Tongue (tissue), 2 donors: ENCODE results near the gene IZUMO2. TPM values are rescaled to one million over a fixed set of nuclear protein-coding genes. Genes with fewer than 3 reads are reported as not detected.
"Not testable (repeated sequence)": the region's sequence is repeated elsewhere in the genome, so short reads cannot be mapped to it uniquely, and the experiment has no call there.

Experiments
- DNase-seq: peaks from one replicate; pipeline ENCODE4 v3.0.0-alpha.2; 2015
- total RNA-seq: library from RNA; depleted of rRNA; stranded (reverse); fragments of >200 nt; gene quantifications from one replicate; pipeline ENCODE4 v1.2.3, GENCODE V29; 2014

The IZUMO2 gene
- total RNA-seq, 1 donor from 2014 or later, result not detected

GRCh38 chr19:50135856-50136602 is 27.1 kb downstream of the IZUMO2 start:
- DNase-seq, result not testable (repeated sequence)

DNA sequence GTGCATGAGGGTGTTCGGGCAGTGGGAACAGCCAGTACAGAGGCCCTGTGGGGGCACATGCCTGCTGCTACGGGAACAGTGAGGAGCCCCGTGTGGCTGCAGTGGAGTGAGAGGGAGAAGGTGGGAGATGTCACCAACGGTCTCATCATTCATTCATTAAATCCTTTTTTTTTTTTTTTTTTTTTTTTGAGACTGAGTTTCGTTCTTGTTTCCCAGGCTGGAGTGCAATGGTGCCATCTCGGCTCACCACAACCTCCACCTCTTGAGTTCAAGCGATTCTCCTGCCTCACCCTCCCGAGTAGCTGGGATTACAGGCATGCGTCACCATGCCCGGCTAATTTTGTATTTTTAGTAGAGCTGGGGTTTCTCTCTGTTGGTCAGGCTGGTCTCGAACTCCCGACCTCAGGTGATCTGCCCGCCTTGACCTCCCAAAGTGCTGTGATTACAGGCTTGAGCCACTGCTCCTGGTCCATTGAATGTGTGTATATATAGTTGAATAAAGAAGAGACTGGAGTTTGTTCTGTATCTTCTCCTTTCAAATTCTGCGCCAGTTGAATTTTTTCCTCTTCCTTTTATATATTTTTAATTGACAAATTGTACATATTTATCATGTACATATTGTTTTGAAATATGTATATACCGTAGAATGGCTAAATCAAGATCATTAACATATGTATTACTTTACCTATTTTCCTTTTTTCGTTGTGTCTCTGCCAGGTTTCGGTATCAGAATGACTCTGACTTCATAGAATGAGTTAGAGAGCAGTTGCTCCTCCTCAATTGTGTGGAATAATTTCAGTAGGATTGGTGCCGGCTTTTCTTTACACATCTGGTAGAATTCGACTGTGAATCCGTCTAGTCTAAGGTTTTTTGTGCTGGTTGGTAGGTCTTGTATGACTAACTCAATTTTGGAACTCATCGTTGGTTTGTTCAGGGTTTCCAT is 28.0 kb downstream of the IZUMO2 start:
- DNase-seq, result not testable (repeated sequence)

DNA sequence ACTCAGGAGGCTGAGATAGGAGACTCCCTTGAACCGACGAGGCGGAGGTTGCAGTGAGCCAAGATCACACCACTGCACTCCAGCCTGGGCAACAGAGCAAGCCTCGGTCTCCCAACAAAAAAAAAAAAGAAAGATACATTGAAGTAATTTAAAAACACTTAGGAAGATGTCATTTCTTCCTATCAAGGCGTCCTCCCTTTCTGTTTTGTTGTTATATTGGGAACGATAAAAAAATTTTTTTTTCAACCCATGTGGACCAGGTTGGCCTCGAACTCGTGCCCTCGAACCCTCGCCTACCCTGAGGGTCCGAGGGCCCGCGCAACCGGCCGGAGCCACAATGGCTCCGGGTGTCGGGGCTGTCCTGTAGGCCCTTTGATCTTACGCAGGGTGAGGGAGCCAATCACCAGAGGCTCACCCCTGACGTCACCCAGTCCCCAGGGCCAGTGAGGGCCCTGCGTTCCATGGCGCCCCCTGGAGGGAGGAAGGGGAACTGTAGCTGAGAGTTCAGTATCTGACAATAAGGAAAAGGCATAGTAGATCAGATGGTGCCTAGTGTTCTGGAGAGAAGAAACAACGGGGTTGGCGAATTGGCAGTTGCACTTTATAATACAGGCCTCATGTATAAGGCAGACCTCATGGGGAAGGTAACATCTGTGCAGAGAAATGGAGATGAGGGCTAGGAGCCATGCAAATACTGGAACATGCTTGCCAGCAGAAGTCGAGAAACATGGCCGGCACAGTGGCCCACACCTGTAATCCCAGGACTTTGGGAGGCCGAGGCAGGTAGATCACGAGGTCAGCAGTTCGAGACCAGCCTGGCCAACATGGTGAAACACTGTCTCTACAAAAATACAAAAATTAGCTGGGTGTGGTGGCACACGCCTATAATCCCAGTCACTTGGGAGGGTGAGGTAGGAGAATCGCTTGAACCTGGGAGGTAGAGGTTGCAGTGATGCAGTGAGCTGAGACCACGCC is 29.3 kb downstream of the IZUMO2 start:
- DNase-seq, result not testable (repeated sequence)

DNA sequence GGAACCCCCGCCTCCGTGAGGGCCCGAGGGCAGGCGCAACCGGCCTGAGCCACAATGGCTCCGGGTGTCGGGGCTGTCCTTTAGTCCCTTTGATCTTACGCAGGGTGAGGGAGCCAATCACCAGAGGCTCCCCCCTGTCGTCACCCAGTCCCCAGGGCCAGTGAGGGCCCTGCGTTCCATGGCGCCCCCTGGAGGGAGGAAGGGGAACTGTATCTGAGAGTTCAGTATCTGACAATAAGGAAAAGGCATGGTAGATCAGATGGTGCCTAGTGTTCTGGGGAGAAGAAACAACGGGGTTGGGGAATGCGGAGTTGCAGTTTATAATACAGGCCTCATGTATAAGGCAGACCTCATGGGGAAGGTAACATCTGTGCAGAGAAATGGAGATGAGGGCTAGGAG is 59.1 kb downstream of the IZUMO2 start:
- DNase-seq, result not testable (repeated sequence)

GRCh38 chr19:50103405-50103804 is 59.7 kb downstream of the IZUMO2 start:
- DNase-seq, result not testable (repeated sequence)

Other genes starting within 250 kb of the IZUMO2 start
- 3.6 TPM for gene ATF5, start 234.1 kb downstream of the IZUMO2 start, total RNA-seq
- 33.1 TPM for gene NUP62, start 233.8 kb downstream of the IZUMO2 start, total RNA-seq
- 0.92 TPM for gene SIGLEC11, start 202.1 kb downstream of the IZUMO2 start, total RNA-seq
- gene VRK3, start 137.9 kb downstream of the IZUMO2 start, total RNA-seq, result 23.2 TPM
- 14.9 TPM for gene ZNF473, start 137.3 kb downstream of the IZUMO2 start, total RNA-seq
- gene MYH14, start 40.3 kb upstream of the IZUMO2 start, total RNA-seq, result 60.6 TPM
- 1.0 TPM for gene KCNC3, start 166.1 kb upstream of the IZUMO2 start, total RNA-seq
- 0.51 TPM for gene NAPSA, start 202.4 kb upstream of the IZUMO2 start, total RNA-seq
- gene NR1H2, start 213.2 kb upstream of the IZUMO2 start, total RNA-seq, result 53.3 TPM
- gene POLD1, start 221.1 kb upstream of the IZUMO2 start, total RNA-seq, result 16.0 TPM